K562 (cell line): ENCODE measurements around the gene SPATA25. TPM values are rescaled to one million over a fixed set of nuclear protein-coding genes. Genes with fewer than 3 reads are reported as not detected.
A peak's percentile ranks its signal among the peaks of the same experiment; 100 is the strongest.

Source experiments
- ATAC-seq: fragments of 200-7000 bp; cut with Tn5 transposase; 3 replicates; pipeline ENCODE4 v1.9.1; 2020; ENCODE audit warnings: moderate library complexity
- BruUV-seq: library from RNA; stranded (reverse); fragments of 400-500 nt; replicated peaks from 2 replicates; lab custom pipeline; 2021; lab: Mats Ljungman, UMichigan
- CTCF ChIA-PET: fragments of 300-600 bp; formaldehyde crosslinking; extraction: SDS; loops from one replicate; lab custom pipeline; 2021; ENCODE audit warnings: low intra/inter-chr PET ratio; lab: Yijun Ruan, JAX
- POLR2A ChIA-PET: fragments of 300-600, 350-650 bp; sonication (Branson Sonifier 250); formaldehyde crosslinking; extraction: SDS; loops from one replicate; lab custom pipeline; 2021; ENCODE audit warnings: antibody characterized with exemption, inconsistent platforms; lab: Yijun Ruan, JAX
- DNase-seq, 4 experiments: peaks; one replicate each; pipeline versions ENCODE4 v3.0.0 to v3.0.0-alpha.2; 2011 to 2018; ENCODE audit warnings: low spot score in 3 of 4, mixed read lengths in 3 of 4; ENCODE audit errors: extremely low read depth in 1 of 4
- FAIRE-seq: peaks from 2 replicates; lab custom pipeline; 2011; peaks lifted over from hg19 to GRCh38; lab: Jason Lieb, UNC
- H2AFZ ChIP-seq: 2 replicates; pipeline ENCODE4 v1.6.0; 2011; ENCODE audit warnings: low read depth, low read length, control low read depth, inconsistent platforms
- H3K27ac ChIP-seq: fragments of 200-600 bp; 3 replicates; pipeline ENCODE4 v1.8.0; 2011; ENCODE audit warnings: low read depth, mild to moderate bottlenecking, control low read depth, inconsistent platforms, low read length, moderate library complexity, mixed read lengths; ENCODE audit errors: extremely low read depth
- H3K27me3 ChIP-seq, 2 experiments: fragments of 300-600 bp in 1 of 2; 2 replicates in 1 of 2; 3 replicates in 1 of 2; pipeline versions ENCODE4 v1.6.0 to v1.8.0; 2011; ENCODE audit warnings: inconsistent platforms in 2 of 2, low read length in 2 of 2, mild to moderate bottlenecking in 1 of 2, mixed read lengths in 1 of 2, moderate library complexity in 1 of 2; ENCODE audit not compliant: control insufficient read depth in 2 of 2, insufficient read depth in 2 of 2
- H3K36me3 ChIP-seq: fragments of 300-600 bp; 3 replicates; pipeline ENCODE4 v1.8.0; 2011; ENCODE audit warnings: mild to moderate bottlenecking, low read length, inconsistent platforms; ENCODE audit not compliant: control insufficient read depth, insufficient read depth
- H3K4me1 ChIP-seq, 2 experiments: fragments of 200-600 bp in 1 of 2; replicated peaks in 1 of 2; 2 replicates in 1 of 2; 3 replicates in 1 of 2; pipeline versions ENCODE4 v1.5.1 to v1.8.0; 2011; ENCODE audit warnings: inconsistent platforms in 2 of 2, low read length in 2 of 2, mild to moderate bottlenecking in 1 of 2, mixed read lengths in 1 of 2, moderate library complexity in 1 of 2; ENCODE audit not compliant: control insufficient read depth in 2 of 2, insufficient read depth in 2 of 2
- H3K4me2 ChIP-seq: 2 replicates; pipeline ENCODE4 v1.6.1; 2011; ENCODE audit warnings: low read length, control low read depth, inconsistent platforms, mixed read lengths; ENCODE audit not compliant: insufficient read depth
- H3K4me3 ChIP-seq: fragments of 200-600 bp; sonication (generic), shearing (Covaris generic); 2 replicates; pipeline ENCODE4 v1.5.1; 2016; ENCODE audit warnings: control low read depth, inconsistent platforms
- H3K79me2 ChIP-seq: fragments of 200-600 bp; 3 replicates; pipeline ENCODE4 v1.8.0; 2011; ENCODE audit warnings: low read length, inconsistent platforms; ENCODE audit not compliant: control insufficient read depth, insufficient read depth
- H3K9ac ChIP-seq, 2 experiments: 2 replicates each; pipeline versions ENCODE4 v1.6.0 to v1.6.1; 2011; ENCODE audit warnings: low read depth in 2 of 2, low read length in 2 of 2, control low read depth in 1 of 2, inconsistent platforms in 1 of 2, mild to moderate bottlenecking in 1 of 2, mixed read lengths in 1 of 2; ENCODE audit not compliant: insufficient read depth in 1 of 2
- H3K9me1 ChIP-seq: one replicate; pipeline ENCODE4 v1.6.0; 2011; ENCODE audit warnings: inconsistent platforms, mild to moderate bottlenecking, low read length, moderate library complexity; ENCODE audit not compliant: control insufficient read depth, insufficient read depth
- H3K9me3 ChIP-seq: replicated peaks from 2 replicates; pipeline ENCODE4 v1.5.1; 2011; ENCODE audit warnings: low read depth, low read length, inconsistent platforms; ENCODE audit not compliant: control insufficient read depth, insufficient read depth
- H4K20me1 ChIP-seq: replicated peaks from 2 replicates; pipeline ENCODE4 v1.6.1; 2011; ENCODE audit warnings: low read length, inconsistent platforms, mixed read lengths; ENCODE audit not compliant: control insufficient read depth, insufficient read depth
- KLF10 ChIP-seq: fragments of 250-450 bp; sonication (Bioruptor Pico); IDR thresholded peaks from 2 replicates; pipeline ENCODE4 v1.6.1; 2021; ENCODE audit warnings: matching md5 sums
- RUNX1 ChIP-seq: sonication (generic); IDR thresholded peaks from 2 replicates; pipeline ENCODE4 v1.6.1; 2016; ENCODE audit warnings: antibody characterized with exemption, low read depth
- ZNF217 ChIP-seq: sonication (generic); formaldehyde crosslinking; IDR thresholded peaks from 2 replicates; pipeline ENCODE4 v1.8.0; 2022; ENCODE audit warnings: mild to moderate bottlenecking, missing genetic modification reagents
- ZNF239 ChIP-seq: fragments of 250-450 bp; sonication (Bioruptor Pico); IDR thresholded peaks from 2 replicates; pipeline ENCODE4 v1.4.0; 2020; ENCODE audit warnings: mild to moderate bottlenecking
- WGBS: fragments of 100-300 bp; shearing (Covaris generic); methylation state at CpG from one replicate; pipeline ENCODE4 v1.1.6; 2016; ENCODE audit warnings: low coverage, mixed read lengths; ENCODE audit not compliant: insufficient coverage; ENCODE audit errors: missing lambda C conversion rate; 5-methylcytosine and 5-hydroxymethylcytosine counted together
- in situ Hi-C: fragments of 300-500 bp; cut with MboI; formaldehyde crosslinking; loops from 4 replicates; pipeline ENCODE4 v1.15.0; 2018; ENCODE audit warnings: inconsistent platforms, mixed read lengths
- intact Hi-C: fragments of 100-400 bp; cut with micrococcal nuclease; formaldehyde crosslinking; loops from 2 replicates; pipeline ENCODE4 v1.14.2; 2022
- polyA plus RNA-seq, 8 experiments: library from polyadenylated mRNA; depleted of rRNA in 4 of 8; stranded (reverse) in 5 of 8; unstranded in 3 of 8; fragments of >200 nt; fragmentation: Nextera tagmentation in 2 of 8; fragmentation: Illumina TruSeq in 1 of 8; extraction: Ambion mirVana in 2 of 8; extraction: Trizol in 1 of 8; gene quantifications; 2 replicates each; pipeline versions ENCODE4 v1.2.1 to v1.2.3, GENCODE V29; 2011 to 2014; ENCODE audit warnings: inconsistent platforms in 1 of 8, missing spikeins in 1 of 8
- total RNA-seq, 7 experiments: library from RNA; depleted of rRNA in 6 of 7; stranded (reverse); fragments of >200 nt in 6 of 7; fragmentation: Illumina TruSeq in 2 of 7; extraction: Trizol in 2 of 7; gene quantifications; 2 replicates each; pipeline versions ENCODE4 v1.2.1 to v1.2.3, GENCODE V29; 2011 to 2021; ENCODE audit warnings: low replicate concordance in 1 of 7

SPATA25 gene
- total and polyA plus RNA-seq, 9 of the 15 experiments (the other 6 are each of a cell fraction or from before 2014, with no cell fraction given): 0.21 to 0.95 (median 0.53) TPM; not detected in 3

DNA sequence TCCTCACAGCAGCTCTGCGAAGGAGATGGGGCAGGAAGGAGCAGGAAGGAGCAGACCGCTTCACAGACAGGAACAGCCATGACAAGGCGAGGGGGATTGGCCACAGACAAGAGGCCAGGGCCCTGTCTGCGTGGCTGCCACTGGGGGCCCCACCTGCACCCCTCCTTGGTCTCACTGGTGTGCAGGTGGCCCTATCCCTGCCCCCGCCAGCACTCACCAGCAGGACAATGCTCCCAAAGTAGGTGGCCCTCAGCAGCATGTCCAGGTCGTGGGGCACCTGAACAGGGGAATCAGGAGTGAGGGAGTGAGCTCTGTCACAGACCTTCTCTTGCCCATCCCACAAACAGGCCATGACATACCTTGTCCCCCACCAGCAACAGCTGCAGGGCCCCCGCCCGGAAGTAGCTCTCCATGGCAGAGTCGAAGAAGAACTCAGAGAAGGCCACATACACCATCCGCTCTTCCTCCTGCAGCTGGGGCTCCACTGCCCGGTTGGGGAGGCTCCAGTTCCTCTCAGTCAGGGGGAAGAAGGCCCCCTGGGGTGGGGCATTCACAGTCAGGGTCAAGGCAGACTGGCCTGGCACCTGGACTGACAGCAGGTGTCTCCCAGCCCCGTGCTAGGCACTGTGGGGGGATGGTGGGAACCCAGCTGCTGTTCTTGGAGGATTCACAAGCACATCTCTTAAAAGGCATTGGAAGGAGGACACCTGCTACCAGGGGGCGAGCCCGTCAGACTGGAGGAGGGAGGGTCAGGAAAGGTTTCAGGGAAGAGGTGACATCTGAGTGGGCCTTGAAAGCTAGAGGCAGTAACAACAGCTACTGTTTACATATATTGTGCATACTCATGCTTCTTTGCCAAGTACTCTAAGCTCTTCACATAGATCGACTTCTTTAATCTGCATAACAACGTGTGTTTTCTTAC, 17.4 kb upstream of the SPATA25 start:
- POLR2A ChIA-PET: interaction anchor here (0.6 to 2.4 kb wide), 9 partner anchors 11 to 1451 kb away, joined by 3 to 9 read pairs (median 4); partner anchors contain the start of genes PCIF1, SNX21 and ZSWIM1
- H3K4me3 ChIP-seq: no peak overlapping the region
- 73% methylated on average over 16 of the region's 16 CpGs for WGBS
- intact Hi-C loops (no loop called here), in situ Hi-C loops (no loop called here)
- no TSS peak for BruUV-seq
- no peaks in the 10 kb centered on the region for H3K9me1 ChIP-seq
- H3K36me3 ChIP-seq: peaks cover 24% of the 10 kb centered on the region; the same call in 2 of the 3 replicates
- H3K27ac ChIP-seq: no peak overlapping the region
- FAIRE-seq (no peak), DNase-seq (no peak), ATAC-seq (no peak; the same call in 2 of the 3 replicates)
- H4K20me1 ChIP-seq: no peaks in the 10 kb centered on the region
- no peaks in the 10 kb centered on the region for H3K9me3 ChIP-seq
- no peak for TF ChIP-seq KLF10 (CRISPR knock-in tag)
- TF ChIP-seq ZNF239 (CRISPR knock-in tag): no peak
- no peak for TF ChIP-seq RUNX1
- 0 out of 2 replicates have a peak, but pooled peaks have one; percentile 36 for TF ChIP-seq ZNF217 (CRISPR knock-in tag)
- H3K4me2 ChIP-seq: no peak overlapping the region
- no peaks in the 10 kb centered on the region for H3K27me3 ChIP-seq
- peak overlapping the region in 1 of 2 experiments; percentile 77; a peak in 2 of 4 replicates for H3K9ac ChIP-seq
- H2AFZ ChIP-seq: no peak overlapping the region
- H3K4me1 ChIP-seq: peaks cover 9 to 29% of the 10 kb centered on the region in 2 experiments
- CTCF ChIA-PET: no interaction called here
- peaks cover 9% of the 10 kb centered on the region for H3K79me2 ChIP-seq
